GM23248 (cell line): ENCODE measurements around the gene SNX27.

ENCODE experiments used
- EZH2 ChIP-seq: fragments of 200-600 bp; sonication (generic); IDR thresholded peaks from 2 replicates; pipeline ENCODE4 v1.6.1; 2018; ENCODE audit warnings: antibody characterized with exemption, mild to moderate bottlenecking; ENCODE audit not compliant: insufficient read depth, poor library complexity, severe bottlenecking
- EZH2phosphoT487 ChIP-seq: fragments of 200-600 bp; sonication (generic); IDR thresholded peaks from 2 replicates; pipeline ENCODE4 v1.6.1; 2018; ENCODE audit warnings: antibody characterized with exemption, moderate library complexity, mild to moderate bottlenecking, low read depth; ENCODE audit not compliant: insufficient read depth

GRCh38 chr1:151711951-151712350, 100.1 kb downstream of the SNX27 start:
- no peak for TF ChIP-seq EZH2phosphoT487
- TF ChIP-seq EZH2: no peak
